IPS-20b (cell line): ENCODE data around the gene FAM180A.

Experiments
- H3K27ac ChIP-seq: one replicate; pipeline ENCODE4 v1.5.1; 2013; ENCODE audit warnings: low read length
- H3K27me3 ChIP-seq: 2 replicates; pipeline ENCODE4 v1.6.1; 2013; ENCODE audit warnings: mild to moderate bottlenecking, low read length, inconsistent platforms; ENCODE audit not compliant: insufficient read depth
- H3K36me3 ChIP-seq: 2 replicates; pipeline ENCODE4 v1.6.1; 2013; ENCODE audit warnings: low read depth, mild to moderate bottlenecking, inconsistent platforms, low read length, moderate library complexity; ENCODE audit not compliant: insufficient read depth
- H3K4me1 ChIP-seq: 2 replicates; pipeline ENCODE4 v1.6.1; 2013; ENCODE audit warnings: mild to moderate bottlenecking, control low read depth, inconsistent platforms, low read length, moderate library complexity; ENCODE audit not compliant: insufficient read depth
- H3K4me3 ChIP-seq: 2 replicates; pipeline ENCODE4 v1.5.1; 2013; ENCODE audit warnings: mild to moderate bottlenecking, low read length, inconsistent platforms
- H3K9ac ChIP-seq: 2 replicates; pipeline ENCODE4 v1.6.1; 2013; ENCODE audit warnings: low read depth, mild to moderate bottlenecking, inconsistent platforms, low read length, moderate library complexity
- H3K9me3 ChIP-seq: 2 replicates; pipeline ENCODE4 v1.6.1; 2013; ENCODE audit warnings: mild to moderate bottlenecking, low read depth, low read length, inconsistent platforms; ENCODE audit not compliant: insufficient read depth

The FAM180A gene

GRCh38 chr7:135770139-135770710 lies 21.6 kb upstream of the FAM180A start:
- Histone ChIP-seq H3K4me3 (no peak overlapping the region), H3K4me1 (peaks cover 13% of the 10 kb centered on the region; the same call in 1 of the 2 replicates), H3K9me3 (no peaks in the 10 kb centered on the region), H3K27ac (no peak overlapping the region), H3K36me3 (no peaks in the 10 kb centered on the region), H3K27me3 (no peaks in the 10 kb centered on the region), H3K9ac (no peak overlapping the region)

- Histone ChIP-seq H3K9me3 (no peaks in the 10 kb centered on the region), H3K4me3 (no peak overlapping the region), H3K9ac (no peak overlapping the region), H3K27me3 (no peaks in the 10 kb centered on the region), H3K36me3 (no peaks in the 10 kb centered on the region), H3K4me1 (peaks cover 10% of the 10 kb centered on the region; the same call in 1 of the 2 replicates), H3K27ac (no peak overlapping the region)
Observed at GRCh38 chr7:135769005-135769802, 20.6 kb upstream of the FAM180A start.

GRCh38 chr7:135768467-135768866 lies 19.9 kb upstream of the FAM180A start:
- no peak overlapping the region for H3K27ac ChIP-seq
- H3K9me3 ChIP-seq: no peaks in the 10 kb centered on the region
- peaks cover 4% of the 10 kb centered on the region; the same call in 1 of the 2 replicates for H3K4me1 ChIP-seq
- no peak overlapping the region for H3K9ac ChIP-seq
- H3K4me3 ChIP-seq: no peak overlapping the region
- no peaks in the 10 kb centered on the region for H3K36me3 ChIP-seq
- no peaks in the 10 kb centered on the region for H3K27me3 ChIP-seq

- Histone ChIP-seq H3K36me3 (no peaks in the 10 kb centered on the region), H3K27me3 (no peaks in the 10 kb centered on the region), H3K9ac (no peak overlapping the region), H3K4me1 (0 out of 2 replicates have a peak, but pooled peaks cover 4% of the 10 kb centered on the region), H3K9me3 (no peaks in the 10 kb centered on the region), H3K4me3 (no peak overlapping the region), H3K27ac (no peak overlapping the region)
Observed at GRCh38 chr7:135768064-135768463, 19.5 kb upstream of the FAM180A start.

- no peaks in the 10 kb centered on the region for H3K36me3 ChIP-seq
- H3K27me3 ChIP-seq: no peaks in the 10 kb centered on the region
- H3K9ac ChIP-seq: no peak overlapping the region
- H3K27ac ChIP-seq: no peak overlapping the region
- H3K4me3 ChIP-seq: no peak overlapping the region
- no peaks in the 10 kb centered on the region for H3K9me3 ChIP-seq
- peaks cover 5% of the 10 kb centered on the region; the same call in 1 of the 2 replicates for H3K4me1 ChIP-seq
Observed at GRCh38 chr7:135763261-135763660, 14.6 kb upstream of the FAM180A start.

- Histone ChIP-seq H3K9me3 (peaks cover 4% of the 10 kb centered on the region; the same call in 1 of the 2 replicates), H3K27ac (no peak overlapping the region), H3K27me3 (no peaks in the 10 kb centered on the region), H3K4me1 (peaks cover 8% of the 10 kb centered on the region), H3K9ac (no peak overlapping the region), H3K4me3 (no peak overlapping the region), H3K36me3 (no peaks in the 10 kb centered on the region)
Observed at GRCh38 chr7:135761751-135762488, 13.3 kb upstream of the FAM180A start.

GRCh38 chr7:135759532-135759931 lies 10.9 kb upstream of the FAM180A start:
- Histone ChIP-seq H3K4me1 (peaks cover 8% of the 10 kb centered on the region), H3K4me3 (no peak overlapping the region), H3K27ac (no peak overlapping the region), H3K27me3 (no peaks in the 10 kb centered on the region), H3K9me3 (peaks cover 4% of the 10 kb centered on the region; the same call in 1 of the 2 replicates), H3K9ac (no peak overlapping the region), H3K36me3 (no peaks in the 10 kb centered on the region)

GRCh38 chr7:135758531-135758932 lies 9.9 kb upstream of the FAM180A start:
- H3K9ac ChIP-seq: no peak overlapping the region

GRCh38 chr7:135757719-135758411 lies 9.3 kb upstream of the FAM180A start:
- H3K36me3 ChIP-seq: no peaks in the 10 kb centered on the region
- H3K9ac ChIP-seq: no peak overlapping the region
- H3K9me3 ChIP-seq: peaks cover 6% of the 10 kb centered on the region; the same call in 1 of the 2 replicates
- peaks cover 17% of the 10 kb centered on the region for H3K4me1 ChIP-seq
- no peak overlapping the region for H3K27ac ChIP-seq
- H3K4me3 ChIP-seq: no peak overlapping the region
- H3K27me3 ChIP-seq: no peaks in the 10 kb centered on the region

More at GRCh38 chr7:135758531-135758932, 9.9 kb upstream of the FAM180A start:
- Histone ChIP-seq H3K27me3 (no peaks in the 10 kb centered on the region), H3K4me1 (peaks cover 14% of the 10 kb centered on the region), H3K4me3 (no peak overlapping the region), H3K36me3 (no peaks in the 10 kb centered on the region), H3K27ac (no peak overlapping the region), H3K9me3 (peaks cover 4% of the 10 kb centered on the region; the same call in 1 of the 2 replicates)

- Histone ChIP-seq H3K9ac (no peak overlapping the region), H3K27me3 (no peaks in the 10 kb centered on the region), H3K27ac (no peak overlapping the region), H3K4me3 (no peak overlapping the region), H3K9me3 (peaks cover 6% of the 10 kb centered on the region), H3K36me3 (no peaks in the 10 kb centered on the region), H3K4me1 (peaks cover 17% of the 10 kb centered on the region)
Observed at GRCh38 chr7:135756191-135756590, 7.6 kb upstream of the FAM180A start.

GRCh38 chr7:135755351-135755753 lies 6.7 kb upstream of the FAM180A start:
- Histone ChIP-seq H3K4me3 (no peak overlapping the region), H3K9ac (no peak overlapping the region), H3K36me3 (no peaks in the 10 kb centered on the region), H3K4me1 (peaks cover 17% of the 10 kb centered on the region), H3K9me3 (peaks cover 6% of the 10 kb centered on the region), H3K27me3 (no peaks in the 10 kb centered on the region), H3K27ac (no peak overlapping the region)
